ENCODE measurements around the gene ARHGAP44.

Gene ARHGAP44

DNA sequence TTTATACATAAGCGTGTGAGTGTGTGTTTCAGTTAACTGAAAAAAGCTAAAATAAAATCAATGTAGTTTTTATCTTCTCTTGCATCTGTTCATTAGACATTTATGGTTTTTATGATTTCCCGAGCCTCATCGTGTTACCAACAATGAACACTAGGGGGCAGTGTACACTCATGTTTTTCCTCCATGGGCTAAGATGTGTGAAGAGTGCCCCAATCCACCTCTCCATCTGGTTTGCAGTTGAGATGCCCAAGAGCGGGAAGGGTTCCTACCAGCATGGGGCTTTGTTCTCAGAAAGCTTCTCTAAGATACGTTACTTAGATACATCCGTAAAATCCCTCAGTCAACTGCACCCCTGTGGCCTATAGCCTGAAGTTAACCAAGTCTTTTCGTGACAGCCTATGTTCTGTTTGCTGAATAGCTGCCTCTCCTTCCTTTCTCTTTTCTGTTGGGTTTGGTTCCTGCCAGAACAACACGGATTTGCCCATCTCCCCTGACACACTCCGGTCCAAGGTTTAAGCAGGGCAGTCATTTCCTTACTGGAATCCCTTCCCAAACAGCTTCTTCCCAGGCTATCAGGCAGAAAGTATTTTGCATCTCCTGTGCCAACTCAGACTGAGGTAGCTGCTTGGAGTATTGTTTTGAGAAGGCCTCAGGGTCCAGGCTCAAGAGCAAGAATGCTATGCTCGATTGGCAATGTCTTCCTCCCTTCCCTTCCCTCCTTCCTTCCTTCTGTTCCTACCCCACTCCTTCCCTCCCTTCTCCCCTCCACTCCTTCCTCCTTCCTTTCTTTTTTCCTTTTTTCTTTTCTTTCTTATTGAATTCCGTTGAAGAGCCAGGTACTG is 241.4 kb downstream of the ARHGAP44 start:
- DNase-seq = peak; percentile 34 to 55

GRCh38 chr17:13031718-13032350 is 242.5 kb downstream of the ARHGAP44 start:
- peak; percentile 49 to 62 for DNase-seq

DNA sequence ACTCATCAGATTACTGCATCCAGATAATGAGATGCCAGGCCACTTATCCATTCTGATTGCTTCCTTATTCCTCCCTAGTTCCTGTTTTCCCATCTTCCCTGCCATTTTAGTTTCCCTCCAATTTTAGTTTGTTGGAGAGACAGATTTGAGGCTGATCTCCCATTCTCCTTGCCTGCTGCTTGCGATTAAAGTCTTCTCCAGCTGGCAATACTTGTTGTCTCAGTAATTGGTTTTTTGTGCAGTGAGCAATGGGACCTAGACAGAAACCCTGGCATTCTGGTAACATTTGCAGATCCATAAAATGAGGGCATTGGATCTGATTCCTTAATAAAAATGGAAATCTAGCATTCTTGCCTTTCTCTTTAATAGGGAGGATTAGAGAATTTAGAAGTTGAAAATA is 246.1 kb downstream of the ARHGAP44 start:
- DNase-seq = no peak

DNA sequence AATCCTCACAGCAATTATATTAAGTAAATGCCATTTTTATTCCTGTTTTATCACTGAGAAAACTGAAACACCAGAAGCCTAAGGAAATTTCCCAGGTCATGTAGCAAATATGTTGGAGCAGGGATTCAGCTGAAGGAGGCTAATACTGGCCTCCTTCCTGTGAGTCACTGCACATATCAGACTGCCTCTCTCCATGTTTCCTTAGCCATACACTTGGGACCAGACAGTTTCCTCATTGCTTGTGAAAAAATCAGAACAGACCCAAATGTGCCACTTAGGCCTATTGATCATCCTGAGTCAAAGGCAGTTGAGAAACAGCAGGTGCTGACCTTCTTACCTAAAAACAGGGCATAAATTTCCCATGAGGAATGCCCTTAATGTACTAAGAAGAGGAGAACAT is 247.5 kb downstream of the ARHGAP44 start:
- no peak for DNase-seq

GRCh38 chr17:13038931-13039665 is 249.8 kb downstream of the ARHGAP44 start:
- DNase-seq = no peak
